ENCODE measurements around the gene LEPROT. TPM values are rescaled to one million over a fixed set of nuclear protein-coding genes. Genes with fewer than 3 reads are reported as not detected.

The LEPROT gene
- total RNA-seq, 1 experiment from 2014 or later, result 18.1 TPM

DNA sequence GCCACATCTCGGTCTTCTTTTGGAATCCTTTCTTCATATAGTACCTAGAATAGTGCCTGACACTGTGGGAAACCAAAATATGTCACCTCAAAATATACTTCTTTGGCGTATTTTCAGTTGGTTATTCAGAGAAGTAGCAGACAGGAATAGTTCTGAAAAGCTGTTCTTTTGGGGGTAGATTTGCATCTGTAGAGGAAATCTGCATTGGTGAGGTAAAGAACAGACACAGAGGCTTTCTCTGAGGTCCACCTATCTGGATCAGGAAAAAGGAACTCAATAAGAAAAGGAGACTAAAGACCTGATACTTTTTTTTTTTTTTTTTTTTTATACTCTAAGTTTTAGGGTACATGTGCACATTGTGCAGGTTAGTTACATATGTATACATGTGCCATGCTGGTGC, 23.2 kb downstream of the LEPROT start (continued):
- no peak for TF ChIP-seq NFYB (CRISPR knock-in tag; conservative IDR thresholded peaks at IDR 0.05; ENCODE audit: low read depth)
- TF ChIP-seq, protein P1, sequence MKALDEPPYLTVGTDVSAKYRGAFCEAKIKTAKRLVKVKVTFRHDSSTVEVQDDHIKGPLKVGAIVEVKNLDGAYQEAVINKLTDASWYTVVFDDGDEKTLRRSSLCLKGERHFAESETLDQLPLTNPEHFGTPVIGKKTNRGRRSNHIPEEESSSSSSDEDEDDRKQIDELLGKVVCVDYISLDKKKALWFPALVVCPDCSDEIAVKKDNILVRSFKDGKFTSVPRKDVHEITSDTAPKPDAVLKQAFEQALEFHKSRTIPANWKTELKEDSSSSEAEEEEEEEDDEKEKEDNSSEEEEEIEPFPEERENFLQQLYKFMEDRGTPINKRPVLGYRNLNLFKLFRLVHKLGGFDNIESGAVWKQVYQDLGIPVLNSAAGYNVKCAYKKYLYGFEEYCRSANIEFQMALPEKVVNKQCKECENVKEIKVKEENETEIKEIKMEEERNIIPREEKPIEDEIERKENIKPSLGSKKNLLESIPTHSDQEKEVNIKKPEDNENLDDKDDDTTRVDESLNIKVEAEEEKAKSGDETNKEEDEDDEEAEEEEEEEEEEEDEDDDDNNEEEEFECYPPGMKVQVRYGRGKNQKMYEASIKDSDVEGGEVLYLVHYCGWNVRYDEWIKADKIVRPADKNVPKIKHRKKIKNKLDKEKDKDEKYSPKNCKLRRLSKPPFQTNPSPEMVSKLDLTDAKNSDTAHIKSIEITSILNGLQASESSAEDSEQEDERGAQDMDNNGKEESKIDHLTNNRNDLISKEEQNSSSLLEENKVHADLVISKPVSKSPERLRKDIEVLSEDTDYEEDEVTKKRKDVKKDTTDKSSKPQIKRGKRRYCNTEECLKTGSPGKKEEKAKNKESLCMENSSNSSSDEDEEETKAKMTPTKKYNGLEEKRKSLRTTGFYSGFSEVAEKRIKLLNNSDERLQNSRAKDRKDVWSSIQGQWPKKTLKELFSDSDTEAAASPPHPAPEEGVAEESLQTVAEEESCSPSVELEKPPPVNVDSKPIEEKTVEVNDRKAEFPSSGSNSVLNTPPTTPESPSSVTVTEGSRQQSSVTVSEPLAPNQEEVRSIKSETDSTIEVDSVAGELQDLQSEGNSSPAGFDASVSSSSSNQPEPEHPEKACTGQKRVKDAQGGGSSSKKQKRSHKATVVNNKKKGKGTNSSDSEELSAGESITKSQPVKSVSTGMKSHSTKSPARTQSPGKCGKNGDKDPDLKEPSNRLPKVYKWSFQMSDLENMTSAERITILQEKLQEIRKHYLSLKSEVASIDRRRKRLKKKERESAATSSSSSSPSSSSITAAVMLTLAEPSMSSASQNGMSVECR (CRISPR knock-in tag; IDR thresholded peaks at IDR 0.05; ENCODE audit: borderline replicate concordance), result no peak
- TF ChIP-seq, protein P2, sequence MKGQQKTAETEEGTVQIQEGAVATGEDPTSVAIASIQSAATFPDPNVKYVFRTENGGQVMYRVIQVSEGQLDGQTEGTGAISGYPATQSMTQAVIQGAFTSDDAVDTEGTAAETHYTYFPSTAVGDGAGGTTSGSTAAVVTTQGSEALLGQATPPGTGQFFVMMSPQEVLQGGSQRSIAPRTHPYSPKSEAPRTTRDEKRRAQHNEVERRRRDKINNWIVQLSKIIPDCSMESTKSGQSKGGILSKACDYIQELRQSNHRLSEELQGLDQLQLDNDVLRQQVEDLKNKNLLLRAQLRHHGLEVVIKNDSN (CRISPR knock-in tag; IDR thresholded peaks at IDR 0.05), result no peak
- no peak for TF ChIP-seq TEAD4 (CRISPR knock-in tag; IDR thresholded peaks at IDR 0.05)
- no peak for TF ChIP-seq PRRX2 (CRISPR knock-in tag; IDR thresholded peaks at IDR 0.05)
- no peak for TF ChIP-seq TEAD1 (CRISPR knock-in tag; IDR thresholded peaks at IDR 0.05)
- TF ChIP-seq, protein P3, sequence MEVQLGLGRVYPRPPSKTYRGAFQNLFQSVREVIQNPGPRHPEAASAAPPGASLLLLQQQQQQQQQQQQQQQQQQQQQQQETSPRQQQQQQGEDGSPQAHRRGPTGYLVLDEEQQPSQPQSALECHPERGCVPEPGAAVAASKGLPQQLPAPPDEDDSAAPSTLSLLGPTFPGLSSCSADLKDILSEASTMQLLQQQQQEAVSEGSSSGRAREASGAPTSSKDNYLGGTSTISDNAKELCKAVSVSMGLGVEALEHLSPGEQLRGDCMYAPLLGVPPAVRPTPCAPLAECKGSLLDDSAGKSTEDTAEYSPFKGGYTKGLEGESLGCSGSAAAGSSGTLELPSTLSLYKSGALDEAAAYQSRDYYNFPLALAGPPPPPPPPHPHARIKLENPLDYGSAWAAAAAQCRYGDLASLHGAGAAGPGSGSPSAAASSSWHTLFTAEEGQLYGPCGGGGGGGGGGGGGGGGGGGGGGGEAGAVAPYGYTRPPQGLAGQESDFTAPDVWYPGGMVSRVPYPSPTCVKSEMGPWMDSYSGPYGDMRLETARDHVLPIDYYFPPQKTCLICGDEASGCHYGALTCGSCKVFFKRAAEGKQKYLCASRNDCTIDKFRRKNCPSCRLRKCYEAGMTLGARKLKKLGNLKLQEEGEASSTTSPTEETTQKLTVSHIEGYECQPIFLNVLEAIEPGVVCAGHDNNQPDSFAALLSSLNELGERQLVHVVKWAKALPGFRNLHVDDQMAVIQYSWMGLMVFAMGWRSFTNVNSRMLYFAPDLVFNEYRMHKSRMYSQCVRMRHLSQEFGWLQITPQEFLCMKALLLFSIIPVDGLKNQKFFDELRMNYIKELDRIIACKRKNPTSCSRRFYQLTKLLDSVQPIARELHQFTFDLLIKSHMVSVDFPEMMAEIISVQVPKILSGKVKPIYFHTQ (CRISPR knock-in tag; IDR thresholded peaks at IDR 0.05), result no peak
- no peak for TF ChIP-seq MYBL2 (CRISPR knock-in tag; IDR thresholded peaks at IDR 0.05)

GRCh38 chr1:65444128-65444640, 23.7 kb downstream of the LEPROT start:
- H3K27ac Mint-ChIP-seq, result peak overlapping the region; percentile 88
- H3K36me3 Mint-ChIP-seq, result peaks cover 17% of the 10 kb centered on the region
- POLR2A ChIA-PET, result no interaction called here
- CTCF ChIA-PET, result no interaction called here
- H3K4me3 Mint-ChIP-seq, result peak overlapping the region; percentile 29; the same call in 1 of the 2 replicates
- TF ChIP-seq TP53 (CRISPR knock-in tag; IDR thresholded peaks at IDR 0.05) (no peak), FOXJ3 (CRISPR knock-in tag; IDR thresholded peaks at IDR 0.05; ENCODE audit: borderline replicate concordance) (no peak), CREB1 (CRISPR knock-in tag; IDR thresholded peaks at IDR 0.05) (no peak)
- TF ChIP-seq, protein P4, sequence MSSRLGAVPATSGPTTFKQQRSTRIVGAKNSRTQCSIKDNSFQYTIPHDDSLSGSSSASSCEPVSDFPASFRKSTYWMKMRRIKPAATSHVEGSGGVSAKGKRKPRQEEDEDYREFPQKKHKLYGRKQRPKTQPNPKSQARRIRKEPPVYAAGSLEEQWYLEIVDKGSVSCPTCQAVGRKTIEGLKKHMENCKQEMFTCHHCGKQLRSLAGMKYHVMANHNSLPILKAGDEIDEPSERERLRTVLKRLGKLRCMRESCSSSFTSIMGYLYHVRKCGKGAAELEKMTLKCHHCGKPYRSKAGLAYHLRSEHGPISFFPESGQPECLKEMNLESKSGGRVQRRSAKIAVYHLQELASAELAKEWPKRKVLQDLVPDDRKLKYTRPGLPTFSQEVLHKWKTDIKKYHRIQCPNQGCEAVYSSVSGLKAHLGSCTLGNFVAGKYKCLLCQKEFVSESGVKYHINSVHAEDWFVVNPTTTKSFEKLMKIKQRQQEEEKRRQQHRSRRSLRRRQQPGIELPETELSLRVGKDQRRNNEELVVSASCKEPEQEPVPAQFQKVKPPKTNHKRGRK (CRISPR knock-in tag; IDR thresholded peaks at IDR 0.05; ENCODE audit: borderline replicate concordance), result no peak
- H3K27me3 Mint-ChIP-seq (ENCODE audit: low read depth), result no peaks in the 10 kb centered on the region
- H3K9me3 Mint-ChIP-seq, result peaks cover 15% of the 10 kb centered on the region
- H3K4me1 Mint-ChIP-seq, result peaks cover 38% of the 10 kb centered on the region
- DNase-seq (ENCODE audit: low spot score), result no peak
- peak; percentile 88 for ATAC-seq

- DNase-seq (ENCODE audit: low spot score), result no peak
- POLR2A ChIA-PET, result no interaction called here
- Mint-ChIP-seq H3K4me3 (no peak overlapping the region), H3K9me3 (peaks cover 15% of the 10 kb centered on the region), H3K27ac (no peak overlapping the region), H3K27me3 (ENCODE audit: low read depth) (no peaks in the 10 kb centered on the region), H3K36me3 (peaks cover 17% of the 10 kb centered on the region), H3K4me1 (peaks cover 30% of the 10 kb centered on the region)
- ATAC-seq, result no peak
- no peak for TF ChIP-seq USF2 (CRISPR knock-in tag; IDR thresholded peaks at IDR 0.05)
- TF ChIP-seq TEAD4 (CRISPR knock-in tag; IDR thresholded peaks at IDR 0.05), result no peak
- no peak for TF ChIP-seq ZNF138 (CRISPR knock-in tag; conservative IDR thresholded peaks at IDR 0.05)
- CTCF ChIA-PET, result no interaction called here
Observed at GRCh38 chr1:65445837-65446236, 25.4 kb downstream of the LEPROT start.
